ENCODE data around the gene TMPRSS2. TPM values are rescaled to one million over a fixed set of nuclear protein-coding genes. Genes with fewer than 3 reads are reported as not detected.

TMPRSS2 gene
- total and polyA plus RNA-seq, 2 donors from 2014 or later, result 32.8 to 55.0 TPM

DNA sequence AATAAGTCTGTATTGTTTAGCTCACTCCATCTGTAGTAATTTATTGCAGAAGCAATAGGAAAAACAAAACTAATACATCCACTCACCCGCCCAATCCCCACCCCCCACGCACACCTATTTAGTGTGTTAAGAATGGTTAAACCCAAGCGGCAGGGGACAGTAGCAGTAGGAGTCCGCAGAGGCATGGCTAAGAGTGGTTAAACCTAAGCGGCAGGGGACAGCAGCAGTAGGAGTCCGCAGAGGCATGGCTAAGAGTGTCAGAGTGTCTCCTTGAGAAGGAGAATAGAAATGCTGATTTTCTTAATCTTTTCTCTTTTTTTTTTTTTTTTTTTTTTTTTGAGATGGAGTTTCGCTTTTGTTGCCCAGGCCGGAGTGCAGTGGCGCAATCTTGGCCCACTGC lies 34.8 kb upstream of the TMPRSS2 start:
- TF ChIP-seq CTCF (IDR thresholded peaks at IDR 0.05; ENCODE audit: borderline replicate concordance, extremely low read depth, insufficient read depth), result no peak
- intact Hi-C loops (cut with DNase I), result no loop called here
- H3K9me3 ChIP-seq (ENCODE audit: control insufficient read depth in 2 of 3, insufficient read depth in 1 of 3, low read length in 3 of 3), result no peaks in the 10 kb centered on the region
- H3K27me3 ChIP-seq (ENCODE audit: control insufficient read depth, insufficient read depth, low read length), result no peaks in the 10 kb centered on the region
- FAIRE-seq (no peak), DNase-seq (no peak)
- H3K9ac ChIP-seq (ENCODE audit: low read length in 3 of 3), result no peak overlapping the region
- H3K36me3 ChIP-seq (ENCODE audit: control insufficient read depth in 2 of 3, insufficient read depth in 3 of 3, low read length in 3 of 3), result no peaks in the 10 kb centered on the region
- no peak overlapping the region for H3K27ac ChIP-seq (ENCODE audit: low read depth in 2 of 2, low read length in 2 of 2)
- no peak overlapping the region for H3K4me3 ChIP-seq (ENCODE audit: low read length in 3 of 3)
- H3K4me1 ChIP-seq (ENCODE audit: control insufficient read depth in 2 of 3, insufficient read depth in 2 of 3, low read depth in 1 of 3, low read length in 3 of 3), result peaks cover 0 to 3% (median 0%) of the 10 kb centered on the region in 3 donors

- no peaks in the 10 kb centered on the region for H3K9me3 ChIP-seq (ENCODE audit: control insufficient read depth in 2 of 3, insufficient read depth in 1 of 3, low read length in 3 of 3)
- no peak overlapping the region for H3K4me3 ChIP-seq (ENCODE audit: low read length in 3 of 3)
- H3K4me1 ChIP-seq (ENCODE audit: control insufficient read depth in 2 of 3, insufficient read depth in 2 of 3, low read depth in 1 of 3, low read length in 3 of 3), result peaks cover 0 to 6% (median 0%) of the 10 kb centered on the region in 3 donors
- no peak overlapping the region for H3K9ac ChIP-seq (ENCODE audit: low read length in 3 of 3)
- H3K27me3 ChIP-seq (ENCODE audit: control insufficient read depth, insufficient read depth, low read length), result no peaks in the 10 kb centered on the region
- intact Hi-C loops (cut with DNase I), result no loop called here
- TF ChIP-seq CTCF (IDR thresholded peaks at IDR 0.05; ENCODE audit: borderline replicate concordance, extremely low read depth, insufficient read depth), result no peak
- H3K36me3 ChIP-seq (ENCODE audit: control insufficient read depth in 2 of 3, insufficient read depth in 3 of 3, low read length in 3 of 3), result no peaks in the 10 kb centered on the region
- no peak overlapping the region for H3K27ac ChIP-seq (ENCODE audit: low read depth in 2 of 2, low read length in 2 of 2)
- DNase-seq (no peak), FAIRE-seq (no peak)
Observed at GRCh38 chr21:41537356-41537755, 29.4 kb upstream of the TMPRSS2 start.

- Histone ChIP-seq H3K27me3 (ENCODE audit: control insufficient read depth, insufficient read depth, low read length) (no peaks in the 10 kb centered on the region), H3K4me3 (ENCODE audit: low read length in 3 of 3) (no peak overlapping the region), H3K27ac (ENCODE audit: low read depth in 2 of 2, low read length in 2 of 2) (no peak overlapping the region), H3K9me3 (ENCODE audit: control insufficient read depth in 2 of 3, insufficient read depth in 1 of 3, low read length in 3 of 3) (no peaks in the 10 kb centered on the region), H3K9ac (ENCODE audit: low read length in 3 of 3) (no peak overlapping the region), H3K36me3 (ENCODE audit: control insufficient read depth in 2 of 3, insufficient read depth in 3 of 3, low read length in 3 of 3) (no peaks in the 10 kb centered on the region), H3K4me1 (ENCODE audit: control insufficient read depth in 2 of 3, insufficient read depth in 2 of 3, low read depth in 1 of 3, low read length in 3 of 3) (peaks cover 0 to 6% (median 0%) of the 10 kb centered on the region in 3 donors)
- DNase-seq (peak in 1 of 5 donors; percentile 37), FAIRE-seq (no peak)
- no peak for TF ChIP-seq CTCF (IDR thresholded peaks at IDR 0.05; ENCODE audit: borderline replicate concordance, extremely low read depth, insufficient read depth)
- intact Hi-C loops (cut with DNase I), result no loop called here
Observed at GRCh38 chr21:41536827-41537103, 28.8 kb upstream of the TMPRSS2 start.

Measured in kidney (tissue), 14 donors.